SK-N-SH (cell line): ENCODE data around the gene SEMA3A.

Source experiments
- CHD2 ChIP-seq: fragments of 150-350 bp; IDR thresholded peaks from 2 replicates; pipeline ENCODE4 v1.6.1; 2018; ENCODE audit warnings: low read length; ENCODE audit not compliant: partially characterized antibody
- CTCF ChIP-seq: fragments of 200-600 bp; sonication (generic); IDR thresholded peaks from 2 replicates; pipeline ENCODE4 v1.6.1; 2017; ENCODE audit warnings: antibody characterized with exemption, mild to moderate bottlenecking, moderate library complexity
- GABPA ChIP-seq: IDR thresholded peaks from 2 replicates; pipeline ENCODE4 v1.4.0; 2012; ENCODE audit warnings: low read depth, mild to moderate bottlenecking
- MAX ChIP-seq: IDR thresholded peaks from 2 replicates; pipeline ENCODE4 v1.4.0; 2012; ENCODE audit warnings: low read depth
- NFIC ChIP-seq: IDR thresholded peaks from 2 replicates; pipeline ENCODE4 v1.4.0; 2012; ENCODE audit warnings: borderline replicate concordance
- POLR2AphosphoS5 ChIP-seq: IDR thresholded peaks from 2 replicates; pipeline ENCODE4 v1.6.1; 2012; ENCODE audit warnings: low read depth, low read length
- RAD21 ChIP-seq: IDR thresholded peaks from 2 replicates; pipeline ENCODE4 v1.6.1; 2012; ENCODE audit warnings: mild to moderate bottlenecking, low read length
- RCOR1 ChIP-seq: fragments of 150-350 bp; IDR thresholded peaks from 2 replicates; pipeline ENCODE4 v1.6.1; 2017; ENCODE audit warnings: antibody characterized with exemption, low read length
- REST ChIP-seq: IDR thresholded peaks from 2 replicates; pipeline ENCODE4 v1.6.1; 2012; ENCODE audit warnings: mild to moderate bottlenecking, low read depth, low read length, moderate library complexity
- TAF1 ChIP-seq: IDR thresholded peaks from 2 replicates; pipeline ENCODE4 v1.6.1; 2012; ENCODE audit warnings: low read depth, mild to moderate bottlenecking, low read length, moderate library complexity, borderline replicate concordance
- USF1 ChIP-seq: IDR thresholded peaks from 2 replicates; pipeline ENCODE4 v1.4.0; 2012; ENCODE audit warnings: low read depth, borderline replicate concordance
- YY1 ChIP-seq: IDR thresholded peaks from 2 replicates; pipeline ENCODE4 v1.4.0; 2012; ENCODE audit warnings: low read depth, mild to moderate bottlenecking

- TF ChIP-seq CTCF (no peak), NFIC (no peak), POLR2AphosphoS5 (no peak), CHD2 (no peak), RCOR1 (no peak), MAX (no peak), USF1 (no peak), RAD21 (no peak), REST (no peak), TAF1 (no peak), YY1 (no peak), GABPA (no peak)
Observed at GRCh38 chr7:84162125-84162524, 32.5 kb downstream of the SEMA3A start.
